ENCODE data around the gene ERC2. TPM values are rescaled to one million over a fixed set of nuclear protein-coding genes. Genes with fewer than 3 reads are reported as not detected.

The ERC2 gene
- total RNA-seq, 1 donor, result 0.36 TPM

DNA sequence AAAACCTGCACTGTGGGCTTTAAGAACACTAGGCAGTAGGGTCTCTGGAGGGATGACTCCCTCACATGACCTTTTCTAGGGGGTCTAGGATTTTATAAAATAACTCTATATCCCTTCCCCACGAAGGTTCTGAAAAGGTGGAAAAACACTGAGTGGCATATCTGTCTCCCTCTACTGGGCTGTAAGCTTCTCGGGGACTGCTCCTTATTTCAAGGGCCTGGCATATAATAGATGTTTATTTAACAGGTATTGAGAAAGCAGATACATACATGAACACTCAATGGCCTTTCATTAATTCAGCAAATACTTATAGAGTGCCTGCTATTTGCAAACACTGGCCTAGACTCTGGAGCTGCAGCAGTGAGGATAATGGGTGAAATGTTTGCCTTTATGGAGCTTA, 834.9 kb downstream of the ERC2 start:
- Histone ChIP-seq H2AFZ (ENCODE audit: low read length) (no peak overlapping the region), H4K20me1 (ENCODE audit: insufficient read depth, low read length) (no peaks in the 10 kb centered on the region), H3K4me3 (ENCODE audit: insufficient read depth, low read length) (no peak overlapping the region), H3K36me3 (ENCODE audit: insufficient read depth, low read length) (no peaks in the 10 kb centered on the region), H3K9me3 (ENCODE audit: low read depth, low read length) (no peaks in the 10 kb centered on the region), H3K4me2 (ENCODE audit: insufficient read depth, low read length) (no peak overlapping the region), H3K27ac (ENCODE audit: low read depth, low read length) (no peak overlapping the region), H3K79me2 (ENCODE audit: insufficient read depth, low read length) (no peaks in the 10 kb centered on the region), H3K4me1 (ENCODE audit: insufficient read depth, low read length) (no peaks in the 10 kb centered on the region), H3K27me3 (ENCODE audit: insufficient read depth, low read length) (no peaks in the 10 kb centered on the region)
- TF ChIP-seq, protein P1, sequence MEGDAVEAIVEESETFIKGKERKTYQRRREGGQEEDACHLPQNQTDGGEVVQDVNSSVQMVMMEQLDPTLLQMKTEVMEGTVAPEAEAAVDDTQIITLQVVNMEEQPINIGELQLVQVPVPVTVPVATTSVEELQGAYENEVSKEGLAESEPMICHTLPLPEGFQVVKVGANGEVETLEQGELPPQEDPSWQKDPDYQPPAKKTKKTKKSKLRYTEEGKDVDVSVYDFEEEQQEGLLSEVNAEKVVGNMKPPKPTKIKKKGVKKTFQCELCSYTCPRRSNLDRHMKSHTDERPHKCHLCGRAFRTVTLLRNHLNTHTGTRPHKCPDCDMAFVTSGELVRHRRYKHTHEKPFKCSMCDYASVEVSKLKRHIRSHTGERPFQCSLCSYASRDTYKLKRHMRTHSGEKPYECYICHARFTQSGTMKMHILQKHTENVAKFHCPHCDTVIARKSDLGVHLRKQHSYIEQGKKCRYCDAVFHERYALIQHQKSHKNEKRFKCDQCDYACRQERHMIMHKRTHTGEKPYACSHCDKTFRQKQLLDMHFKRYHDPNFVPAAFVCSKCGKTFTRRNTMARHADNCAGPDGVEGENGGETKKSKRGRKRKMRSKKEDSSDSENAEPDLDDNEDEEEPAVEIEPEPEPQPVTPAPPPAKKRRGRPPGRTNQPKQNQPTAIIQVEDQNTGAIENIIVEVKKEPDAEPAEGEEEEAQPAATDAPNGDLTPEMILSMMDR (IDR thresholded peaks at IDR 0.05; ENCODE audit: extremely low read depth, low read depth, low read length), result no peak
- DNase-seq (ENCODE audit: insufficient read length, low spot score, missing footprints), result no peak

DNA sequence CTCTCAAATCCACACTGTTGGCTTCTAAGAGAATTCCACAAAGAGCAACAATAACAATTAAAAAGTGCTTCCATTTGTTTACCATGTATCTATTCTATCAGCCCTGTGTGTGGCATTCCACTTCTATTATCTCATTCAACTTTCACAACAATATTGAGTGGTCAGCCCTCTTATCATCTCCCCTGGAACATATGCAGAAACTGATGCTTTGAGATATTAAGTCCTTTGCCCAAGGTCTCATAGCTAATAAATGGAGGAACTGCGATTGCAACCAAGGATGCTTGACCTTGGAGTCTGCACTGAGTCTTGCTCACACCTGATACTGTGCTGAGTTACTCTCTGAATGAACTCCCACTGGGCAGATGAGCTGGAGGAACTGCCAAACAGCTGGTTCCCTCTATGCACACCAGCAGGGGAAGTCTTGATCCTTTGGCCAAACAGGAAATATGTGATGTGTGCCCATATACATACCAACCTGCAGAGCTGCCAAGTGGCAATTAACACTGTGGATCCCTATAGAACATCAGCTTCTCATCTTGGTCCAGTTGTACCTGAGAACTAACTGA, 836.4 kb downstream of the ERC2 start:
- DNase-seq (ENCODE audit: insufficient read length, low spot score, missing footprints), result no peak
- H2AFZ ChIP-seq (ENCODE audit: low read length), result no peak overlapping the region
- TF ChIP-seq, protein P1 (IDR thresholded peaks at IDR 0.05; ENCODE audit: extremely low read depth, low read depth, low read length), result no peak

GRCh38 chr3:55630921-55631299, 837.4 kb downstream of the ERC2 start:
- TF ChIP-seq, protein P1 (IDR thresholded peaks at IDR 0.05; ENCODE audit: extremely low read depth, low read depth, low read length), result no peak
- no peaks in the 10 kb centered on the region for H4K20me1 ChIP-seq (ENCODE audit: insufficient read depth, low read length)
- H3K27me3 ChIP-seq (ENCODE audit: insufficient read depth, low read length), result no peaks in the 10 kb centered on the region

More for the DNA sequence above, 836.4 kb downstream of the ERC2 start:
- Histone ChIP-seq H3K4me1 (ENCODE audit: insufficient read depth, low read length) (no peaks in the 10 kb centered on the region), H3K36me3 (ENCODE audit: insufficient read depth, low read length) (no peaks in the 10 kb centered on the region), H3K27me3 (ENCODE audit: insufficient read depth, low read length) (no peaks in the 10 kb centered on the region), H3K4me2 (ENCODE audit: insufficient read depth, low read length) (no peak overlapping the region), H3K27ac (ENCODE audit: low read depth, low read length) (no peak overlapping the region), H4K20me1 (ENCODE audit: insufficient read depth, low read length) (no peaks in the 10 kb centered on the region), H3K4me3 (ENCODE audit: insufficient read depth, low read length) (no peak overlapping the region), H3K79me2 (ENCODE audit: insufficient read depth, low read length) (no peaks in the 10 kb centered on the region), H3K9me3 (ENCODE audit: low read depth, low read length) (no peaks in the 10 kb centered on the region)

DNA sequence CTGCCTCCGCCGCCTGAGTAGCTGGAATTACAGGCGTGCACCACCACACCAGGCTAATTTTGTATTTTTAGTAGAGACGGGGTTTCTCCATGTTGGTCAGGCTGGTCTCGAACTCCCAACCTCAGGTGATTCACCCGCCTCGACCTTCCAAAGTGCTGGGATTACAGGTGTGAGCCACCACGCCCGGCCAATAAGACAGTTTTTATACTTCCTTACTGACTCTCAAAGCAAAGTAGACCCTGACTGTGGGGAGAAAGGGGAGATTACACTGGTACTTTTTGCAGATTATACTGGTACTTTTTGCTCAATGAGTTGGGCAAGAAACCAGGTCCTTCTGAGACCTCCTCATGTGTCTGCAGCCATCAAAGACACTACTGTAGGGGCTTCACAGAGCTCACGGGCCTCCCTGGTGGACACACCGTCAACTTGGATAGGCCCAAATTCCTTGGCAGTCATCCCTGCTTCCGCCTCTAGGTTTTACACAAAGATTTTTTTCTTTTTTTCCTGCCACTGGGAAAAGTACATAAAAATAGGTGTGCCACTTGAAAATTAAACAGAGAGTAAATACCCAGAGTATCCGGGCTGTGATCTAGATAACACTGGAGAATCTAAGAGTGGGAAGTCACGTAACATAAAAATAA, 837.9 kb downstream of the ERC2 start:
- H3K9me3 ChIP-seq (ENCODE audit: low read depth, low read length), result no peaks in the 10 kb centered on the region
- H2AFZ ChIP-seq (ENCODE audit: low read length), result no peak overlapping the region
- H4K20me1 ChIP-seq (ENCODE audit: insufficient read depth, low read length), result no peaks in the 10 kb centered on the region
- H3K27me3 ChIP-seq (ENCODE audit: insufficient read depth, low read length), result no peaks in the 10 kb centered on the region
- no peak overlapping the region for H3K27ac ChIP-seq (ENCODE audit: low read depth, low read length)
- H3K4me2 ChIP-seq (ENCODE audit: insufficient read depth, low read length), result no peak overlapping the region
- no peak overlapping the region for H3K4me3 ChIP-seq (ENCODE audit: insufficient read depth, low read length)
- no peaks in the 10 kb centered on the region for H3K36me3 ChIP-seq (ENCODE audit: insufficient read depth, low read length)
- no peak for DNase-seq (ENCODE audit: insufficient read length, low spot score, missing footprints)
- H3K4me1 ChIP-seq (ENCODE audit: insufficient read depth, low read length), result peaks cover 7% of the 10 kb centered on the region
- TF ChIP-seq, protein P1 (IDR thresholded peaks at IDR 0.05; ENCODE audit: extremely low read depth, low read depth, low read length), result no peak
- H3K79me2 ChIP-seq (ENCODE audit: insufficient read depth, low read length), result no peaks in the 10 kb centered on the region

More at GRCh38 chr3:55630921-55631299, 837.4 kb downstream of the ERC2 start:
- no peak overlapping the region for H2AFZ ChIP-seq (ENCODE audit: low read length)
- H3K27ac ChIP-seq (ENCODE audit: low read depth, low read length), result no peak overlapping the region
- H3K36me3 ChIP-seq (ENCODE audit: insufficient read depth, low read length), result no peaks in the 10 kb centered on the region
- peaks cover 4% of the 10 kb centered on the region for H3K4me1 ChIP-seq (ENCODE audit: insufficient read depth, low read length)
- H3K79me2 ChIP-seq (ENCODE audit: insufficient read depth, low read length), result no peaks in the 10 kb centered on the region
- no peaks in the 10 kb centered on the region for H3K9me3 ChIP-seq (ENCODE audit: low read depth, low read length)
- H3K4me2 ChIP-seq (ENCODE audit: insufficient read depth, low read length), result no peak overlapping the region
- H3K4me3 ChIP-seq (ENCODE audit: insufficient read depth, low read length), result no peak overlapping the region
- DNase-seq (ENCODE audit: insufficient read length, low spot score, missing footprints), result no peak

Measured in osteoblast (primary cell).